ENCODE measurements around the gene IQCK. TPM values are rescaled to one million over a fixed set of nuclear protein-coding genes. Genes with fewer than 3 reads are reported as not detected.

The IQCK gene
- total RNA-seq, 2 donors from 2014 or later = 7.5 to 14.4 TPM

DNA sequence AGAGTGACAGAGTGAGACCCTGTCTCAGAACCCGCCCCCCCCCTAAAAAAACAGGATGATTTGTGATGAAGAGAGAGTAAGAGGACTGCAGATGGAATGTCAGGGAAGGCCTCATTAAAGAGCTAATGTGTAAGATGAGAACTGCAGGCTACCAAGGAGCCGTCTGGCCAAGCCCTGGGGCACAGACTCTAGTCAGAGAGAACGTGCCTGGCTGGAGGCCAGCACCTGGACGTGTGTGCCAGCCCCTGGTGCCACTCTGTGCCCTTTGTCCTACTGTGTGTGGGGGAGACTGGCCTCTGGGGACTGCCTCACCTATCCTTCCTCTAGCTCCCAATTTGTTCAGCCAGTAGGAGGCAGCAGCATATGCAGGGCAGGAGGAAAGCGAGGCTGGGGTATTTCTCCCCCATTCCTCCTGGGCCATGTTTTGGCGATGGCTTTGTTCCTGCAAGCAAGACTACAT, 37.2 kb upstream of the IQCK start:
- DNase-seq (ENCODE audit: low spot score) = no peak
- TF ChIP-seq, protein P1, sequence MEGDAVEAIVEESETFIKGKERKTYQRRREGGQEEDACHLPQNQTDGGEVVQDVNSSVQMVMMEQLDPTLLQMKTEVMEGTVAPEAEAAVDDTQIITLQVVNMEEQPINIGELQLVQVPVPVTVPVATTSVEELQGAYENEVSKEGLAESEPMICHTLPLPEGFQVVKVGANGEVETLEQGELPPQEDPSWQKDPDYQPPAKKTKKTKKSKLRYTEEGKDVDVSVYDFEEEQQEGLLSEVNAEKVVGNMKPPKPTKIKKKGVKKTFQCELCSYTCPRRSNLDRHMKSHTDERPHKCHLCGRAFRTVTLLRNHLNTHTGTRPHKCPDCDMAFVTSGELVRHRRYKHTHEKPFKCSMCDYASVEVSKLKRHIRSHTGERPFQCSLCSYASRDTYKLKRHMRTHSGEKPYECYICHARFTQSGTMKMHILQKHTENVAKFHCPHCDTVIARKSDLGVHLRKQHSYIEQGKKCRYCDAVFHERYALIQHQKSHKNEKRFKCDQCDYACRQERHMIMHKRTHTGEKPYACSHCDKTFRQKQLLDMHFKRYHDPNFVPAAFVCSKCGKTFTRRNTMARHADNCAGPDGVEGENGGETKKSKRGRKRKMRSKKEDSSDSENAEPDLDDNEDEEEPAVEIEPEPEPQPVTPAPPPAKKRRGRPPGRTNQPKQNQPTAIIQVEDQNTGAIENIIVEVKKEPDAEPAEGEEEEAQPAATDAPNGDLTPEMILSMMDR (IDR thresholded peaks at IDR 0.05) = no peak
- Histone ChIP-seq H3K27me3 (no peaks in the 10 kb centered on the region), H3K36me3 (peaks cover 40% of the 10 kb centered on the region), H3K4me1 (peaks cover 0 to 7% of the 10 kb centered on the region in 2 donors), H3K4me3 (no peak overlapping the region), H3K27ac (no peak overlapping the region), H3K9me3 (peaks cover 0 to 7% of the 10 kb centered on the region in 2 donors)

DNA sequence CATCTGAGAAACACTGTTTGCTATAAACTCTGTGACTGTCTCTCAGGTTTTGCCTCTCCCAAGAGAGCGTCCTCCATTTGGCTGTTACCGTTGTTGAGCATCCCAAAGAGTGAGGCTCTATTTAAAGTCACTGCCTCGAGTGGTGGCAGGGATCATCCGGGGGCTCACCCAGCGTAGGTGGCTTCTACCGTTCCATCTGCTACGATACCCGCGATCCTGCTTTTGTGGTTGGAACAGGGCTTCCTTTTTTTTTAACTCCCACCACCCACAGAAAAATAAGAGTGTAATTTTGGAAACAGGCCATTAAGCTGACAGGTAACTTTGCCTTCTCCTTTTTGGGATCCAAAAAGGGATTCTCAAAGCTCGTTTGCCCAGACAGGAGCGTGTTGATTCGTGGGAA, 36.4 kb upstream of the IQCK start:
- H3K36me3 ChIP-seq = peaks cover 44% of the 10 kb centered on the region

DNA sequence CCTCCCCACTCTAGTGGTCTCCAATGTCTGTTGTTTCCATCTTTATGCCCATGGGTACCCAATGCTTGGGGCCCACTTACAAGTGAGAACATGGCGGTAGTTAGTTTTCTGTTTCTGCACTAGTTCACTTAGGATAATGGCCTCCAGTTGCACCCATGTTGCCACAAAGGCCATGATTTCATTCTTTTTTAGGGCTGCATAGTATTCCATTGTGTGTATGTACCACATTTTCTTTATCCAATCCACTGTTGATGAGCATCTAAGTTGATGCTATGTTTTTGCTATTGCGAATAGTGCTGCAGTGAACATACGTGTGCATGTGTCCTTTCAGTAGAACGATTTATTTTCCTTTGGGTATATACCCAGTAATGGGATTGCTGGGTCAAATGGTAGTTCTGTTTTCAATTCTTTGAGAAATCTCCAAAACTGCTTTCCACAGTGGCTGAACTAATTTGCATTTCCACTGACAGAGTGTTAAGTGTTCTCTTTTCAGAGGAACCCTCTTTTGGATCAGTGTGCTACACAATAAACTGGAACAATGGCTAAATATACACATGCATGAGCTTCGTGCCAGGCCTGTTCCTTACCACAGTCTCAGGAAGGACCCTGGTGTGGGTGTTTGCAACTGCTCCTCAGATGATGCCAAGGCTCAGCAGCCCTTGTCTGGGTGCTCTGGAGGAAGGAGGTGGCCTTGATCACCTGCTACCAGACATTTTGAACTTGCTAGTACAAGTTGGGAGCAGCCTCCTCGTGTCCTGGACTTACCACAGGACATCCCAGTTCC, 34.4 kb upstream of the IQCK start:
- Histone ChIP-seq H3K27me3 (no peaks in the 10 kb centered on the region), H3K4me1 (peaks cover 0 to 7% of the 10 kb centered on the region in 2 donors), H3K9me3 (peaks cover 0 to 7% of the 10 kb centered on the region in 2 donors), H3K36me3 (peaks cover 54% of the 10 kb centered on the region), H3K27ac (no peak overlapping the region), H3K4me3 (no peak overlapping the region)
- DNase-seq (ENCODE audit: low spot score) = no peak
- TF ChIP-seq, protein P1 (IDR thresholded peaks at IDR 0.05) = no peak

More for the DNA sequence above, 36.4 kb upstream of the IQCK start:
- peaks cover 0 to 7% of the 10 kb centered on the region in 2 donors for H3K9me3 ChIP-seq
- no peak overlapping the region for H3K4me3 ChIP-seq
- no peaks in the 10 kb centered on the region for H3K27me3 ChIP-seq
- TF ChIP-seq, protein P1 (IDR thresholded peaks at IDR 0.05) = no peak
- peaks cover 0 to 7% of the 10 kb centered on the region in 2 donors for H3K4me1 ChIP-seq
- DNase-seq (ENCODE audit: low spot score) = no peak
- H3K27ac ChIP-seq = no peak overlapping the region

DNA sequence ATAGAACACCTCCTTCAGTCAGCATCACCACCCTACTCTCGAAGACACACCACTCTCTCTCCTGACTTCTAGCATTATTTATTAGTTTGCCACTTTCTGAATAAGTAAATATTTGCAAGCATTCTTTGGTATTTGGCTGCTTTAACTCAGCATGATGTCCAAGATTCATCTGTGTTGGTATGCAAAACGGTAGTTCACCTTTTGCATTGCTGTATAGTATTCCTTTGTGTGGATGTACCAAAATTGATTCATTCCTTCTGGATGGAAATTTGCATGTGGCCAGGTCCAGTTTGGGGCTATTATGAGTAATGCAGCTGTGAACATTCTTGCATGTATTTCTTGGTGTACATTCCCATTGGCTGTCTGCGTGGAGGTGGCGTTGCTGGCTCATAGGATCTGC, 32.9 kb upstream of the IQCK start:
- H3K36me3 ChIP-seq = peaks cover 54% of the 10 kb centered on the region
- no peaks in the 10 kb centered on the region for H3K27me3 ChIP-seq
- no peak overlapping the region for H3K4me3 ChIP-seq
- peaks cover 0 to 7% of the 10 kb centered on the region in 2 donors for H3K9me3 ChIP-seq
- no peak for DNase-seq (ENCODE audit: low spot score)
- TF ChIP-seq, protein P1 (IDR thresholded peaks at IDR 0.05) = no peak
- no peak overlapping the region for H3K27ac ChIP-seq
- H3K4me1 ChIP-seq = peaks cover 0 to 12% of the 10 kb centered on the region in 2 donors

DNA sequence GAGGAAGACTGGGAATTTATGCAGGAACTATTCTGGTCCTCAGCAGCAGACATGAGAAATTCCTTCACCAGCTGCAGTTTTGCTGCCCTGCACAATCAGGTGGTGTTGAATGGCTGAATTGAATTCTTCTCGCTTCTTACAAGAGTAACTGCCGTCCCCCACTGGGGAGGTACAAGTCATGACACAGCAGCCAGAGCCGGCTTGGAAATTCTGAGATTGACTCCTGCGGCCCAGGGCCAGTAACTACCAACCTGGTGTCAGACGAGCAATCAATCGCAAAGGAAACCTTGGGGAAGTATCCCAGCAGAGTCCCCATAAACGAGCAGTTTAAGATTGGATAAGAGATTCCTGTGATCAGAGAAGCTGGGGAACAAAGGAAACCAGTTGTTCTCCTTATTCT, 30.8 kb upstream of the IQCK start:
- peaks cover 59% of the 10 kb centered on the region for H3K36me3 ChIP-seq
- no peak overlapping the region for H3K4me3 ChIP-seq
- peaks cover 0 to 19% of the 10 kb centered on the region in 2 donors for H3K4me1 ChIP-seq
- no peak overlapping the region for H3K27ac ChIP-seq
- H3K9me3 ChIP-seq = peaks cover 0 to 7% of the 10 kb centered on the region in 2 donors
- TF ChIP-seq, protein P1 (IDR thresholded peaks at IDR 0.05) = no peak
- H3K27me3 ChIP-seq = no peaks in the 10 kb centered on the region
- DNase-seq (ENCODE audit: low spot score) = no peak

Measured in right atrium auricular region (tissue), 2 donors.